HepG2 (cell line): Measurements from ENCODE around the gene COL9A3. TPM values are rescaled to one million over a fixed set of nuclear protein-coding genes. Genes with fewer than 3 reads are reported as not detected.

Experiments used
- ARNT2 ChIP-seq: sonication (generic); formaldehyde crosslinking; IDR thresholded peaks from 2 replicates; pipeline ENCODE4 v1.8.0; 2022; ENCODE audit warnings: mild to moderate bottlenecking, low read depth, missing genetic modification reagents, moderate library complexity
- BRD4 ChIP-seq: sonication (generic); formaldehyde crosslinking; IDR thresholded peaks from 2 replicates; pipeline ENCODE4 v1.4.0; 2020; ENCODE audit warnings: missing genetic modification reagents
- ETV6 ChIP-seq: sonication (generic); formaldehyde crosslinking; conservative IDR thresholded peaks from 2 replicates; pipeline ENCODE4 v1.4.0; 2020; ENCODE audit warnings: missing genetic modification reagents
- FOXC1 ChIP-seq: sonication (generic); formaldehyde crosslinking; IDR thresholded peaks from 2 replicates; pipeline ENCODE4 v1.8.0; 2022; ENCODE audit warnings: mild to moderate bottlenecking, missing genetic modification reagents, borderline replicate concordance
- HOXA7 ChIP-seq: sonication (generic); formaldehyde crosslinking; IDR thresholded peaks from 2 replicates; pipeline ENCODE4 v1.8.1; 2022; ENCODE audit warnings: mild to moderate bottlenecking, missing genetic modification reagents, moderate library complexity
- ISL2 ChIP-seq: sonication (generic); formaldehyde crosslinking; IDR thresholded peaks from 2 replicates; pipeline ENCODE4 v1.5.0; 2020; ENCODE audit warnings: missing genetic modification reagents
- JUN ChIP-seq: sonication (generic); formaldehyde crosslinking; IDR thresholded peaks from 2 replicates; pipeline ENCODE4 v1.4.0; 2020; ENCODE audit warnings: mild to moderate bottlenecking, missing genetic modification reagents
- KLF11 ChIP-seq: IDR thresholded peaks from 2 replicates; pipeline ENCODE4 v1.6.1; 2016; ENCODE audit warnings: missing compliant biosample characterization
- MAZ ChIP-seq, 2 experiments: sonication (generic) in 1 of 2; formaldehyde crosslinking in 1 of 2; IDR thresholded peaks; 2 replicates each; pipeline versions ENCODE4 v1.5.0 to v1.6.1; 2012 to 2020; ENCODE audit warnings: low read depth in 2 of 2, mild to moderate bottlenecking in 2 of 2, borderline replicate concordance in 1 of 2, improper control_type of control experiment in 1 of 2, low read length in 1 of 2, missing genetic modification reagents in 1 of 2, moderate library complexity in 1 of 2
- MTA1 ChIP-seq: sonication (generic); formaldehyde crosslinking; IDR thresholded peaks from 2 replicates; pipeline ENCODE4 v1.4.0; 2020; ENCODE audit warnings: missing genetic modification reagents, mild to moderate bottlenecking, borderline replicate concordance
- MTF1 ChIP-seq: sonication (generic); formaldehyde crosslinking; IDR thresholded peaks from 2 replicates; pipeline ENCODE4 v1.5.0; 2020; ENCODE audit warnings: missing genetic modification reagents
- NFKB2 ChIP-seq: sonication (generic); formaldehyde crosslinking; IDR thresholded peaks from 2 replicates; pipeline ENCODE4 v1.4.0; 2020; ENCODE audit warnings: missing genetic modification reagents, borderline replicate concordance
- NR3C1 ChIP-seq: sonication (generic); formaldehyde crosslinking; IDR thresholded peaks from 2 replicates; pipeline ENCODE4 v1.4.0; 2020; ENCODE audit warnings: missing genetic modification reagents
- PAX8 ChIP-seq: sonication (generic); formaldehyde crosslinking; IDR thresholded peaks from 2 replicates; pipeline ENCODE4 v1.8.0; 2022; ENCODE audit warnings: mild to moderate bottlenecking, missing genetic modification reagents, borderline replicate concordance
- TEAD2 ChIP-seq: sonication (generic); formaldehyde crosslinking; IDR thresholded peaks from 2 replicates; pipeline ENCODE4 v1.9.0; 2021; ENCODE audit warnings: missing genetic modification reagents
- UBTF ChIP-seq: sonication (generic); formaldehyde crosslinking; IDR thresholded peaks from 2 replicates; pipeline ENCODE4 v1.4.0; 2020; ENCODE audit warnings: mild to moderate bottlenecking, missing genetic modification reagents
- WIZ ChIP-seq: sonication (generic); formaldehyde crosslinking; IDR thresholded peaks from 2 replicates; pipeline ENCODE4 v1.5.1; 2020; ENCODE audit warnings: mild to moderate bottlenecking, missing genetic modification reagents
- YEATS4 ChIP-seq: sonication (generic); formaldehyde crosslinking; IDR thresholded peaks from 2 replicates; pipeline ENCODE4 v1.4.0; 2020; ENCODE audit warnings: missing genetic modification reagents, borderline replicate concordance
- ZBTB7A ChIP-seq: sonication (generic); formaldehyde crosslinking; IDR thresholded peaks from 2 replicates; pipeline ENCODE4 v1.8.0; 2022; ENCODE audit warnings: mild to moderate bottlenecking, missing genetic modification reagents
- ZNF292 ChIP-seq: sonication (generic); formaldehyde crosslinking; IDR thresholded peaks from 2 replicates; pipeline ENCODE4 v1.8.1; 2022; ENCODE audit warnings: mild to moderate bottlenecking, low read depth, missing genetic modification reagents, borderline replicate concordance
- ZNF326 ChIP-seq: sonication (generic); formaldehyde crosslinking; IDR thresholded peaks from 2 replicates; pipeline ENCODE4 v1.4.0; 2020; ENCODE audit warnings: missing genetic modification reagents, borderline replicate concordance
- ZNF780A ChIP-seq: sonication (generic); formaldehyde crosslinking; IDR thresholded peaks from 2 replicates; pipeline ENCODE4 v1.8.0; 2022; ENCODE audit warnings: mild to moderate bottlenecking, missing genetic modification reagents, moderate library complexity
- ZNF781 ChIP-seq: sonication (generic); formaldehyde crosslinking; IDR thresholded peaks from 2 replicates; pipeline ENCODE4 v1.5.1; 2020; ENCODE audit warnings: borderline replicate concordance, mild to moderate bottlenecking, missing genetic modification reagents; ENCODE audit errors: not compliant biosample characterization
- ZNF879 ChIP-seq: sonication (generic); formaldehyde crosslinking; IDR thresholded peaks from 2 replicates; pipeline ENCODE4 v1.8.1; 2023; ENCODE audit warnings: missing genetic modification reagents
- polyA plus RNA-seq, 8 experiments: library from polyadenylated mRNA; depleted of rRNA in 3 of 8; stranded (reverse) in 7 of 8; unstranded in 1 of 8; fragments of >200 nt; fragmentation: Illumina TruSeq in 4 of 8; extraction: Trizol in 4 of 8; gene quantifications; 2 replicates each; pipeline versions ENCODE4 v1.2.1 to v1.2.3, GENCODE V29; 2011 to 2016; ENCODE audit warnings: low read depth in 4 of 8, missing spikeins in 1 of 8, mixed read lengths in 1 of 8; ENCODE audit not compliant: insufficient read depth in 1 of 8
- total RNA-seq, 5 experiments: library from RNA; depleted of rRNA; stranded (reverse); fragments of >200 nt; fragmentation: Illumina TruSeq; extraction: Trizol; gene quantifications; 2 replicates each; pipeline ENCODE4 v1.2.3, GENCODE V29; 2016; ENCODE audit warnings: low read depth in 1 of 5
- TF ChIP-seq, protein P1 (sequence below): IDR thresholded peaks from 2 replicates; pipeline ENCODE4 v1.6.1; 2016; ENCODE audit warnings: low read depth
- TF ChIP-seq, protein P2 (sequence below): sonication (generic); formaldehyde crosslinking; IDR thresholded peaks from 2 replicates; pipeline ENCODE4 v1.4.0; 2020; ENCODE audit warnings: mild to moderate bottlenecking, missing genetic modification reagents

The COL9A3 gene
- total and polyA plus RNA-seq, 2 of the 13 experiments (the other 11 are each of a cell fraction or from before 2014, with no cell fraction given) = 155 to 204 TPM

DNA sequence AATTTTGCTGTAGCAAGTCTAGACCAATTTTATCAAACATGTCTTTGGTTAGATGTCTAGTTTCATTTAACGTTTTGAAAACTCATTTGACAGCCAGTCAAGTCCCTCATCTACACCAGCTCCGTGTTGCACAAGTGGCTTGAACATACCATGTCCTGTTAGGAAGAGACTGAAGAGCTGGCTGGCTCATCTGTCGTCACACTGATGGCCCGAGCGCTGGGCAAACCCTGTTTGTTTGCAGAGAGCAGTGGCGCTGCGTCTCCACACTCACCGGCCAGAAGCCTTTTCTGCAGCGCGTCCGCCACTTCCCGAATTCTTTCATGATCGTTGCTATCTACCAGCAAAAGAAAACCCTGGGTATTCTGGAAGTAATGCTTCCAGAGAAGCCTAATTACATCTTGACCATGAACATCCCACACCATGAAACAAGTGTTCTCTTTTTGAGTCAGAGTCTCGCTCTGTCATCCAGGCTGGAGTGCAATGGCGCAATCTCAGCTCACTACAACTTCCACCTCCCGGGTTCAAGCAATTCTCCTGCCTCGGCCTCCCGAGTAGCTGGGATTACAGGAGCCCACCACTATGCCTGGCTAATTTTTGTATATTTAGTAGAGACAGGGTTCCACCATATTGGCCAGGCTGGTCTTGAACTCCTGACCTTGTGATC lies 55.5 kb downstream of the COL9A3 start (continued):
- TF ChIP-seq MTF1 (no peak), ZBTB7A (CRISPR knock-in tag) (no peak), UBTF (peak; percentile 43; the same call in 1 of the 2 replicates), JUN (CRISPR knock-in tag) (0 out of 2 replicates have a peak, but pooled peaks have one; percentile 21), ZNF292 (CRISPR knock-in tag) (peak; percentile 81), ETV6 (CRISPR knock-in tag) (no peak), NFKB2 (CRISPR knock-in tag) (peak; percentile 56; the same call in 1 of the 2 replicates), BRD4 (no peak), MAZ (IDR thresholded peaks at IDR 0.05; ENCODE audit: borderline replicate concordance, low read depth, low read length) (no peak), MAZ (CRISPR knock-in tag; IDR thresholded peaks at IDR 0.05; ENCODE audit: low read depth) (no peak), PAX8 (CRISPR knock-in tag) (no peak), HOXA7 (CRISPR knock-in tag) (no peak), ZNF781 (CRISPR knock-in tag) (no peak), NR3C1 (no peak), ARNT2 (CRISPR knock-in tag) (no peak), WIZ (CRISPR knock-in tag) (no peak), ZNF879 (no peak), ZNF326 (CRISPR knock-in tag) (no peak), YEATS4 (CRISPR knock-in tag) (no peak), ISL2 (CRISPR knock-in tag) (no peak), MTA1 (peak; percentile 37; the same call in 1 of the 2 replicates), KLF11 (CRISPR knock-in tag) (no peak), FOXC1 (CRISPR knock-in tag) (no peak), TEAD2 (CRISPR knock-in tag) (no peak), ZNF780A (CRISPR knock-in tag) (no peak)
- TF ChIP-seq, protein P1, sequence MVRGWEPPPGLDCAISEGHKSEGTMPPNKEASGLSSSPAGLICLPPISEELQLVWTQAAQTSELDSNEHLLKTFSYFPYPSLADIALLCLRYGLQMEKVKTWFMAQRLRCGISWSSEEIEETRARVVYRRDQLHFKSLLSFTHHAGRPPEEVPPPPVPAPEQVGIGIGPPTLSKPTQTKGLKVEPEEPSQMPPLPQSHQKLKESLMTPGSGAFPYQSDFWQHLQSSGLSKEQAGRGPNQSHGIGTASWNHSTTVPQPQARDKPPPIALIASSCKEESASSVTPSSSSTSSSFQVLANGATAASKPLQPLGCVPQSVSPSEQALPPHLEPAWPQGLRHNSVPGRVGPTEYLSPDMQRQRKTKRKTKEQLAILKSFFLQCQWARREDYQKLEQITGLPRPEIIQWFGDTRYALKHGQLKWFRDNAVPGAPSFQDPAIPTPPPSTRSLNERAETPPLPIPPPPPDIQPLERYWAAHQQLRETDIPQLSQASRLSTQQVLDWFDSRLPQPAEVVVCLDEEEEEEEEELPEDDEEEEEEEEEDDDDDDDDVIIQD (CRISPR knock-in tag) = no peak
- TF ChIP-seq, protein P2, sequence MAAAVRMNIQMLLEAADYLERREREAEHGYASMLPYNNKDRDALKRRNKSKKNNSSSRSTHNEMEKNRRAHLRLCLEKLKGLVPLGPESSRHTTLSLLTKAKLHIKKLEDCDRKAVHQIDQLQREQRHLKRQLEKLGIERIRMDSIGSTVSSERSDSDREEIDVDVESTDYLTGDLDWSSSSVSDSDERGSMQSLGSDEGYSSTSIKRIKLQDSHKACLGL = no peak
